ENCODE results near the gene RTBDN. TPM values are rescaled to one million over a fixed set of nuclear protein-coding genes. Genes with fewer than 3 reads are reported as not detected.
A peak's percentile ranks its signal among the peaks of the same experiment; 100 is the strongest.

Gene RTBDN
- total and polyA plus RNA-seq, 10 of the 15 experiments (the other 5 are each of a cell fraction or from before 2014, with no cell fraction given) = 0.45 TPM; not detected in 9

DNA sequence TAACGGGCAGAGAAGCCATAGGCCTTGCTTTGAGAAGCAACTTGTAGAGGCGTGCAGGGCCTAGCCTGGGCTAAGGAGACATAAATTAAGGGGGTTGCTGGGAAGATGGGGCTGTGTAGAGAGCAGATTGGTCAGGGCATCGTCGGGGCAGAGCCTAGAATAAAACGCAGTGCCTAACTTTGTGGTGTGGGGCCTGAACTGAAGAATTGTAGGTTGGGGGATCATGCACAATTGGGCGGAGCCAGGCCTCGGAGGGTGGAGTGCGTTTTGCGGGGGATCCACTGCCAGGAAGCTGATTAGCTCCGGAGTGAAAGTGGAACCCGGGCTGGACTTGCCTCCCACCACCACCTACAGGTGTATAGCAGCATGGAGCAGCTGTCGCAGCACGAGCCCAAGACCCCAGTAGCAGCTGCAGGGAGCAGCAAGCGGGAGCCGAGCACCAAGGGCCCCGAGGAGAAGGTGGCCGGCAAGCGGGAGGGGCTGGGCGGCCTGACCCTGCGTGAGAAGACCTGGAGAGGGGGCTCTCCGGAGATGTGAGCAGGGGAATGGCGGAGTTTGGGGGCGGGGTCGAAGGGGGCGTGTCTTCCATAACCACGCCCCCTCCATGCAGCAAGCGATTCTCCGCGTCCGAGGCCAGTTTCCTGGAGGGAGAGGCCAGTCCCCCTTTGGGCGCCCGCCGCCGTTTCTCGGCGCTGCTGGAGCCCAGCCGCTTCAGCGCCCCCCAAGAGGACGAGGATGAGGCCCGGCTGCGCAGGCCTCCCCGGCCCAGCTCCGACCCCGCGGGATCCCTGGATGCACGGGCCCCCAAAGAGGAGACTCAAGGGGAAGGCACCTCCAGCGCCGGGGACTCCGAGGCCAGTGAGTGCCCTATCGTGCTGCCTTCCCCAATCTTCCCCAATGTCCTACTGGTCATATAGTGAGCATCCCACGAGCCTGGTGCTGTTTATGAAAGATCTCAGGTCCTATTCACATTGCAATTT lies 33.0 kb upstream of the RTBDN start:
- SMC1A ChIA-PET (ENCODE audit: uncharacterized antibody, unreplicated experiment) = interaction anchor here (0.7 to 1.0 kb wide), 2 partner anchors 17 to 90 kb away, joined by 3 read pairs; partner anchors contain the start of gene GADD45GIP1
- TF ChIP-seq POLR2AphosphoS2 (IDR thresholded peaks at IDR 0.05; ENCODE audit: low read depth, low read length) (no peak), TCF12 (IDR thresholded peaks at IDR 0.05; ENCODE audit: low read depth, low read length) (peak; percentile 48; the same call in 1 of the 2 replicates), CTCF (IDR thresholded peaks at IDR 0.05 in 2 of 3, conservative IDR thresholded peaks at IDR 0.05 in 1 of 3; ENCODE audit: control insufficient read depth in 2 of 3, extremely low read depth in 1 of 3, insufficient read depth in 1 of 3, low read depth in 3 of 3, low read length in 3 of 3) (0 out of 6 replicates have a peak, but pooled peaks of 1 of the 3 experiments have one; percentile 1), YY1 (IDR thresholded peaks at IDR 0.05; ENCODE audit: low read depth, low read length) (peak; percentile 76), BMI1 (IDR thresholded peaks at IDR 0.05; ENCODE audit: borderline replicate concordance) (no peak), POLR2A (IDR thresholded peaks at IDR 0.05; ENCODE audit: low read depth, low read length) (peak; percentile 45; the same call in 1 of the 2 replicates), HCFC1 (IDR thresholded peaks at IDR 0.05; ENCODE audit: low read length) (0 out of 2 replicates have a peak, but pooled peaks have one; percentile 20), LARP7 (IDR thresholded peaks at IDR 0.05) (0 out of 2 replicates have a peak, but pooled peaks have one; percentile 19), CUX1 (IDR thresholded peaks at IDR 0.05; ENCODE audit: insufficient replicate concordance, low read depth, low read length) (no peak), ZNF207 (IDR thresholded peaks at IDR 0.05; ENCODE audit: borderline replicate concordance) (0 out of 2 replicates have a peak, but pooled peaks have one; percentile 24), TAF1 (IDR thresholded peaks at IDR 0.05; ENCODE audit: borderline replicate concordance, low read depth, low read length) (0 out of 2 replicates have a peak, but pooled peaks have one; percentile 35), HDGF (IDR thresholded peaks at IDR 0.05) (peak; percentile 67; the same call in 1 of the 2 replicates), ZNF384 (IDR thresholded peaks at IDR 0.05; ENCODE audit: borderline replicate concordance, low read depth, low read length) (0 out of 2 replicates have a peak, but pooled peaks have one; percentile 24), BHLHE40 (IDR thresholded peaks at IDR 0.05; ENCODE audit: borderline replicate concordance in 1 of 2, low read depth in 2 of 2, low read length in 1 of 2) (peak in 1 of 2 experiments; percentile 43; a peak in 1 of 4 replicates), ZNF217 (IDR thresholded peaks at IDR 0.05) (no peak)

More for the DNA sequence above, 33.0 kb upstream of the RTBDN start:
- Histone ChIP-seq H2AFZ (ENCODE audit: control insufficient read depth, low read depth, low read length) (peak overlapping the region; percentile 86), H3K79me2 (ENCODE audit: control insufficient read depth, insufficient read depth, low read length) (no peaks in the 10 kb centered on the region), H3K4me3 (peak overlapping the region; percentile 75), H3K36me3 (ENCODE audit: control insufficient read depth in 2 of 2, insufficient read depth in 2 of 2, low read length in 1 of 2) (no peaks in the 10 kb centered on the region), H3K4me1 (ENCODE audit: control insufficient read depth, insufficient read depth, low read length) (peaks cover 5% of the 10 kb centered on the region; the same call in 1 of the 2 replicates), H3K27me3 (replicated peaks in 1 of 2; ENCODE audit: control insufficient read depth in 2 of 2, insufficient read depth in 2 of 2, low read length in 1 of 2) (no peaks in the 10 kb centered on the region), H3K9ac (ENCODE audit: control insufficient read depth, insufficient read depth, low read length) (peak overlapping the region; percentile 47), H3K9me3 (replicated peaks; ENCODE audit: control insufficient read depth, insufficient read depth, low read length) (no peaks in the 10 kb centered on the region), H3K27ac (ENCODE audit: control insufficient read depth, insufficient read depth) (no peak overlapping the region), H3K4me2 (ENCODE audit: control insufficient read depth, insufficient read depth) (peak overlapping the region; percentile 83), H4K20me1 (ENCODE audit: control insufficient read depth, insufficient read depth) (no peaks in the 10 kb centered on the region)
- ChIA-PET CTCF (interaction anchor here (1.1 kb wide), 1 partner anchor 101 kb away, joined by 3 read pairs; no protein-coding TSS in a partner anchor), POLR2A (no interaction called here), RAD21 (ENCODE audit: unreplicated experiment) (no interaction called here)
- FAIRE-seq = peak; percentile 66
- intact Hi-C loops (cut with micrococcal nuclease; ENCODE audit: unreplicated experiment) (no loop called here), in situ Hi-C loops (cut with MboI) (no loop called here)
- ATAC-seq = peak; percentile 87
- no TSS peak for BruUV-seq (replicated peaks)
- DNase-seq (ENCODE audit: low read depth, low spot score) = peak; percentile 31
- 4% methylated on average over 45 of the region's 51 CpGs for WGBS (ENCODE audit: insufficient coverage, insufficient replicate concordance, low lambda C conversion rate, missing lambda C conversion rate)
